Umbilical cord (tissue), 2 donors: ENCODE results near the gene ST6GALNAC4. TPM values are rescaled to one million over a fixed set of nuclear protein-coding genes. Genes with fewer than 3 reads are reported as not detected.

Experiments
- DNase-seq: peaks from one replicate; pipeline ENCODE4 v3.0.0-alpha.2; 2015; ENCODE audit warnings: low spot score
- total RNA-seq: library from RNA; depleted of rRNA; stranded (reverse); fragments of >200 nt; gene quantifications from one replicate; pipeline ENCODE4 v1.2.3, GENCODE V29; 2014; ENCODE audit warnings: low replicate concordance; ENCODE audit not compliant: insufficient read depth

The ST6GALNAC4 gene
- total RNA-seq, 1 donor from 2014 or later = 16.9 TPM

GRCh38 chr9:127946728-127947127, 29.9 kb upstream of the ST6GALNAC4 start:
- DNase-seq = no peak

GRCh38 chr9:127945942-127946341, 29.1 kb upstream of the ST6GALNAC4 start:
- no peak for DNase-seq

GRCh38 chr9:127945338-127945737, 28.5 kb upstream of the ST6GALNAC4 start:
- DNase-seq = no peak

- no peak for DNase-seq
These were observed 27.9 kb upstream of the ST6GALNAC4 start for GRCh38 chr9:127944586-127945218.

GRCh38 chr9:127943731-127944144, 26.9 kb upstream of the ST6GALNAC4 start:
- peak; percentile 77 for DNase-seq

- DNase-seq = no peak
These were observed 26.3 kb upstream of the ST6GALNAC4 start for GRCh38 chr9:127943011-127943662.

GRCh38 chr9:127942216-127943010, 25.6 kb upstream of the ST6GALNAC4 start:
- peak; percentile 56 for DNase-seq

GRCh38 chr9:127941961-127942215, 25.0 kb upstream of the ST6GALNAC4 start:
- DNase-seq = no peak

- no peak for DNase-seq
These were observed 24.5 kb upstream of the ST6GALNAC4 start for GRCh38 chr9:127941062-127941960.

- no peak for DNase-seq
These were observed 23.8 kb upstream of the ST6GALNAC4 start for GRCh38 chr9:127940593-127940992.

- DNase-seq = peak; percentile 66
These were observed 21.5 kb upstream of the ST6GALNAC4 start for GRCh38 chr9:127938298-127938690.

- peak; percentile 95 for DNase-seq
These were observed 20.8 kb upstream of the ST6GALNAC4 start, which contains the start of gene DPM2 for GRCh38 chr9:127937388-127938297. TSS of gene DPM2 (minus strand) at chr9:127937854. CDS start at chr9:127937820, 34 bp downstream.

- DNase-seq = no peak
These were observed 20.2 kb upstream of the ST6GALNAC4 start for GRCh38 chr9:127937056-127937387.

GRCh38 chr9:127936347-127936852, 19.6 kb upstream of the ST6GALNAC4 start:
- DNase-seq = no peak

GRCh38 chr9:127935765-127936221, 19.0 kb upstream of the ST6GALNAC4 start:
- no peak for DNase-seq

GRCh38 chr9:127934986-127935385, 18.1 kb upstream of the ST6GALNAC4 start:
- DNase-seq = no peak

- no peak for DNase-seq
These were observed 17.4 kb upstream of the ST6GALNAC4 start for GRCh38 chr9:127934248-127934647.

- DNase-seq = peak; percentile 62
These were observed 14.4 kb upstream of the ST6GALNAC4 start for GRCh38 chr9:127931092-127931881.

GRCh38 chr9:127930231-127931091, 13.6 kb upstream of the ST6GALNAC4 start, which contains the start of gene PIP5KL1:
TSS of gene PIP5KL1 (minus strand) at chr9:127930777. CDS start at chr9:127930752, 25 bp downstream.
- DNase-seq = peak; percentile 89
